Measurements from ENCODE around the gene CCNL2. TPM values are rescaled to one million over a fixed set of nuclear protein-coding genes. Genes with fewer than 3 reads are reported as not detected.

CCNL2 gene
- total and polyA plus RNA-seq, 2 of the 13 experiments (the other 11 are each of a cell fraction or from before 2014, with no cell fraction given): 105 to 340 TPM

DNA sequence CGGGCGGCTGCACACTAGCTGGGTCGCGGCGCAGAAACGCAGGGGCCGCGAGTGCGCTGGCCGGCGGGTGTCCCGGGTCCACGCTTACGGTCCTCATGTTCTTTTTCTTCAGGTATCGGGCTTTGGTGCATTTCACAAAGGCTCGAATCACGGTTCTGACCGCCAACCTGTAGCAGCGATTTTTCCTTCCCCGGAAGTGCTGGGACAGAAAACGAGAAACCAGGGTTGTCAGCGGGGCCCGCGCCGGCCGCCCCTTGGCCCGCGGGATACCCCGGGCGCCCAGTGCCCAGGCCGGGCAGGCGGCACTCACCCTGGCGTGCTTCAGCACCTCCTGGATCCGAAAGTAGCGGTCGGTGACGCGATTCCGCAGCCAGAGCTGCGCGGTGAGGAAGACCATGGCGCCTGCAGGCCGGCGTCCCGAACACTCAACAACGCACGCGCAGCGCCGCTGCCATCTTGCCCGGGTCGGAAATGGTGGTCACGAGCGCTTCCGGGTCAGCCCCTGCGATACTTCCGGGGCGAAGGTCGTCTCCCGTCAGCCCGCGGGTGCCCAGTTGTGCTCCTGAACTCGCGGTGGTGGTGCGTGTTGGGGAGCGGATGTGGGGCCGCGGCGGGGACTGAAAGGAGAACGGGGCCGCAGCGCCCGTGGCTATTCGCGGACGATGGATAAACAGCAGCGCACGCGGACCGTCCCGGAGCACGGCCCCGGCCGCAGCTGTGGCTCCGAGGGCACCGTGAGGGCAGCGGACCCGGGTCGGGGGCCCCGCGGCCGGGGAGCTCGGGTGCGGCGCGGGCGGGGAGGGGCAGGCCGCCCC, 7.9 kb upstream of the CCNL2 start, which contains the start of gene MRPL20 (continued):
- TF ChIP-seq, protein P1, sequence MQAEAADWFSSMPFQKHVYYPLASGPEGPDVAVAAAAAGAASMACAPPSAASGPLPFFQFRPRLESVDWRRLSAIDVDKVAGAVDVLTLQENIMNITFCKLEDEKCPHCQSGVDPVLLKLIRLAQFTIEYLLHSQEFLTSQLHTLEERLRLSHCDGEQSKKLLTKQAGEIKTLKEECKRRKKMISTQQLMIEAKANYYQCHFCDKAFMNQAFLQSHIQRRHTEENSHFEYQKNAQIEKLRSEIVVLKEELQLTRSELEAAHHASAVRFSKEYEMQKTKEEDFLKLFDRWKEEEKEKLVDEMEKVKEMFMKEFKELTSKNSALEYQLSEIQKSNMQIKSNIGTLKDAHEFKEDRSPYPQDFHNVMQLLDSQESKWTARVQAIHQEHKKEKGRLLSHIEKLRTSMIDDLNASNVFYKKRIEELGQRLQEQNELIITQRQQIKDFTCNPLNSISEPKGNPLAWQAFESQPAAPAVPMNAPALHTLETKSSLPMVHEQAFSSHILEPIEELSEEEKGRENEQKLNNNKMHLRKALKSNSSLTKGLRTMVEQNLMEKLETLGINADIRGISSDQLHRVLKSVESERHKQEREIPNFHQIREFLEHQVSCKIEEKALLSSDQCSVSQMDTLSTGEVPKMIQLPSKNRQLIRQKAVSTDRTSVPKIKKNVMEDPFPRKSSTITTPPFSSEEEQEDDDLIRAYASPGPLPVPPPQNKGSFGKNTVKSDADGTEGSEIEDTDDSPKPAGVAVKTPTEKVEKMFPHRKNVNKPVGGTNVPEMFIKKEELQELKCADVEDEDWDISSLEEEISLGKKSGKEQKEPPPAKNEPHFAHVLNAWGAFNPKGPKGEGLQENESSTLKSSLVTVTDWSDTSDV (CRISPR knock-in tag; IDR thresholded peaks at IDR 0.05): peak; percentile 85; the same call in 1 of the 2 replicates
- TF ChIP-seq ZNF333 (CRISPR knock-in tag; IDR thresholded peaks at IDR 0.05; ENCODE audit: borderline replicate concordance) (peak; percentile 70; the same call in 1 of the 2 replicates), DPF2 (CRISPR knock-in tag; IDR thresholded peaks at IDR 0.05; ENCODE audit: borderline replicate concordance, low read depth) (no peak), LRRFIP1 (CRISPR knock-in tag; conservative IDR thresholded peaks at IDR 0.05) (no peak), ZNF451 (CRISPR knock-in tag; IDR thresholded peaks at IDR 0.05) (peak; percentile 87), IKZF4 (CRISPR knock-in tag; IDR thresholded peaks at IDR 0.05; ENCODE audit: borderline replicate concordance, low read depth, not compliant biosample characterization) (peak; percentile 89), ZNF235 (CRISPR knock-in tag; IDR thresholded peaks at IDR 0.05; ENCODE audit: borderline replicate concordance) (peak; percentile 63; the same call in 1 of the 2 replicates), AKAP8 (CRISPR knock-in tag; IDR thresholded peaks at IDR 0.05) (peak; percentile 86; the same call in 1 of the 2 replicates), RFXANK (CRISPR knock-in tag; IDR thresholded peaks at IDR 0.05) (no peak), ESRRA (CRISPR knock-in tag; IDR thresholded peaks at IDR 0.05; ENCODE audit: low read depth) (peak; percentile 59; the same call in 1 of the 2 replicates), SOX5 (CRISPR knock-in tag; IDR thresholded peaks at IDR 0.05; ENCODE audit: borderline replicate concordance) (peak; percentile 52; the same call in 1 of the 2 replicates), IKZF5 (CRISPR knock-in tag; IDR thresholded peaks at IDR 0.05) (peak; percentile 90), ZUFSP (CRISPR knock-in tag; IDR thresholded peaks at IDR 0.05; ENCODE audit: borderline replicate concordance) (0 out of 2 replicates have a peak, but pooled peaks have one; percentile 27), ONECUT2 (CRISPR knock-in tag; IDR thresholded peaks at IDR 0.05) (no peak), CTCF (CRISPR knock-in tag; IDR thresholded peaks at IDR 0.05) (peak; percentile 28; the same call in 1 of the 2 replicates)
